HepG2 (cell line): ENCODE data around the gene TPRN. TPM values are rescaled to one million over a fixed set of nuclear protein-coding genes. Genes with fewer than 3 reads are reported as not detected.

ENCODE experiments used
- AHR ChIP-seq: IDR thresholded peaks from 2 replicates; pipeline ENCODE4 v1.6.1; 2018; ENCODE audit warnings: missing genetic modification reagents, missing compliant biosample characterization
- E2F2 ChIP-seq: sonication (generic); formaldehyde crosslinking; IDR thresholded peaks from 2 replicates; pipeline ENCODE4 v1.4.0; 2020; ENCODE audit warnings: missing genetic modification reagents, borderline replicate concordance
- ETS1 ChIP-seq: sonication (generic); formaldehyde crosslinking; IDR thresholded peaks from 2 replicates; pipeline ENCODE4 v1.4.0; 2020; ENCODE audit warnings: missing genetic modification reagents
- FOXA1 ChIP-seq, 2 experiments: fragments of 450-650 bp in 1 of 2; sonication (generic) in 1 of 2; formaldehyde crosslinking in 1 of 2; IDR thresholded peaks; 2 replicates each; pipeline versions ENCODE4 v1.4.0 to v1.6.1; 2016 to 2020; ENCODE audit warnings: missing genetic modification reagents in 1 of 2
- HMG20A ChIP-seq: IDR thresholded peaks from 2 replicates; pipeline ENCODE4 v1.6.1; 2016; ENCODE audit warnings: borderline replicate concordance
- MXD1 ChIP-seq: sonication (generic); formaldehyde crosslinking; IDR thresholded peaks from 2 replicates; pipeline ENCODE4 v1.4.0; 2020; ENCODE audit warnings: mild to moderate bottlenecking, missing genetic modification reagents
- PAF1 ChIP-seq: IDR thresholded peaks from 2 replicates; pipeline ENCODE4 v1.6.1; 2016; ENCODE audit warnings: missing genetic modification reagents, missing compliant biosample characterization
- RNF219 ChIP-seq: sonication (generic); formaldehyde crosslinking; IDR thresholded peaks from 2 replicates; pipeline ENCODE4 v1.5.0; 2020; ENCODE audit warnings: mild to moderate bottlenecking, missing genetic modification reagents
- ZFP36L2 ChIP-seq: sonication (generic); formaldehyde crosslinking; IDR thresholded peaks from 2 replicates; pipeline ENCODE4 v1.4.0; 2020; ENCODE audit warnings: missing genetic modification reagents
- ZNF101 ChIP-seq: sonication (generic); formaldehyde crosslinking; IDR thresholded peaks from 2 replicates; pipeline ENCODE4 v1.4.0; 2020; ENCODE audit warnings: mild to moderate bottlenecking, low read depth, missing genetic modification reagents, borderline replicate concordance
- ZNF414 ChIP-seq: sonication (generic); formaldehyde crosslinking; IDR thresholded peaks from 2 replicates; pipeline ENCODE4 v1.5.0; 2020; ENCODE audit warnings: missing genetic modification reagents
- ZNF558 ChIP-seq: sonication (generic); formaldehyde crosslinking; IDR thresholded peaks from 2 replicates; pipeline ENCODE4 v1.9.0; 2022; ENCODE audit warnings: mild to moderate bottlenecking, missing genetic modification reagents, borderline replicate concordance
- ZNF615 ChIP-seq: sonication (generic); formaldehyde crosslinking; IDR thresholded peaks from 2 replicates; pipeline ENCODE4 v1.5.0; 2020; ENCODE audit warnings: mild to moderate bottlenecking, missing genetic modification reagents, borderline replicate concordance
- ZSCAN12 ChIP-seq: sonication (generic); formaldehyde crosslinking; IDR thresholded peaks from 2 replicates; pipeline ENCODE4 v1.9.0; 2021; ENCODE audit warnings: mild to moderate bottlenecking, missing genetic modification reagents
- ZUFSP ChIP-seq: sonication (generic); formaldehyde crosslinking; IDR thresholded peaks from 2 replicates; pipeline ENCODE4 v1.9.0; 2021; ENCODE audit warnings: missing genetic modification reagents, mild to moderate bottlenecking, borderline replicate concordance
- polyA plus RNA-seq, 8 experiments: library from polyadenylated mRNA; depleted of rRNA in 3 of 8; stranded (reverse) in 7 of 8; unstranded in 1 of 8; fragments of >200 nt; fragmentation: Illumina TruSeq in 4 of 8; extraction: Trizol in 4 of 8; gene quantifications; 2 replicates each; pipeline versions ENCODE4 v1.2.1 to v1.2.3, GENCODE V29; 2011 to 2016; ENCODE audit warnings: low read depth in 4 of 8, missing spikeins in 1 of 8, mixed read lengths in 1 of 8; ENCODE audit not compliant: insufficient read depth in 1 of 8
- total RNA-seq, 5 experiments: library from RNA; depleted of rRNA; stranded (reverse); fragments of >200 nt; fragmentation: Illumina TruSeq; extraction: Trizol; gene quantifications; 2 replicates each; pipeline ENCODE4 v1.2.3, GENCODE V29; 2016; ENCODE audit warnings: low read depth in 1 of 5

Gene TPRN
- total and polyA plus RNA-seq, 2 of the 13 experiments (the other 11 are each of a cell fraction or from before 2014, with no cell fraction given): 10.1 to 19.2 TPM

GRCh38 chr9:137200311-137201204 is at the start of gene TPRN (continued):
- TF ChIP-seq E2F2 (CRISPR knock-in tag) (0 out of 2 replicates have a peak, but pooled peaks have one; percentile 38), ZSCAN12 (CRISPR knock-in tag) (peak; percentile 92), FOXA1 (IDR thresholded peaks at IDR 0.05) (no peak), FOXA1 (CRISPR knock-in tag; IDR thresholded peaks at IDR 0.05) (peak; percentile 33; the same call in 1 of the 2 replicates), ZNF615 (CRISPR knock-in tag) (no peak), ZNF101 (CRISPR knock-in tag) (no peak), ETS1 (CRISPR knock-in tag) (no peak), MXD1 (CRISPR knock-in tag) (peak; percentile 37; the same call in 1 of the 2 replicates), ZNF414 (peak; percentile 70; the same call in 1 of the 2 replicates), ZFP36L2 (CRISPR knock-in tag) (no peak), RNF219 (CRISPR knock-in tag) (no peak), PAF1 (CRISPR knock-in tag) (no peak), HMG20A (CRISPR knock-in tag) (no peak), ZNF558 (CRISPR knock-in tag) (peak; percentile 17; the same call in 1 of the 2 replicates), AHR (0 out of 2 replicates have a peak, but pooled peaks have one; percentile 63), ZUFSP (CRISPR knock-in tag) (no peak)
